Neural cell (in vitro differentiated cells): Measurements from ENCODE around the gene ATF2. TPM values are rescaled to one million over a fixed set of nuclear protein-coding genes. Genes with fewer than 3 reads are reported as not detected.

Experiments used
- H2AFZ ChIP-seq: fragments of 200-600, 300-800 bp; sonication (generic), shearing (Covaris generic); 2 replicates; pipeline ENCODE4 v1.6.0; 2014; ENCODE audit warnings: low read depth, mild to moderate bottlenecking, antibody characterized with exemption, low read length, moderate library complexity
- H3F3A ChIP-seq: fragments of 200-600 bp; shearing (Covaris generic); 2 replicates; pipeline ENCODE4 v1.6.1; 2016; ENCODE audit warnings: mild to moderate bottlenecking, moderate library complexity, mixed read lengths, antibody characterized with exemption, low read length; ENCODE audit not compliant: insufficient read depth, poor library complexity, severe bottlenecking
- H3K27ac ChIP-seq: fragments of 200-600, 300-800 bp; sonication (generic), shearing (Covaris generic); 2 replicates; pipeline ENCODE4 v1.5.1; 2014; ENCODE audit warnings: mild to moderate bottlenecking, low read length, moderate library complexity
- H3K27me3 ChIP-seq: fragments of 300-800, 200-600 bp; sonication (generic), shearing (Covaris generic); 2 replicates; pipeline ENCODE4 v1.6.0; 2014; ENCODE audit warnings: mild to moderate bottlenecking, low read depth, low read length, moderate library complexity; ENCODE audit not compliant: insufficient read depth
- H3K36me3 ChIP-seq: fragments of 300-800, 200-600 bp; sonication (generic), shearing (Covaris generic); 2 replicates; pipeline ENCODE4 v1.5.1; 2014; ENCODE audit warnings: mild to moderate bottlenecking, antibody characterized with exemption, low read length, moderate library complexity; ENCODE audit not compliant: insufficient read depth
- H3K4me2 ChIP-seq: fragments of 300-800, 200-600 bp; sonication (generic), shearing (Covaris generic); 2 replicates; pipeline ENCODE4 v1.6.0; 2014; ENCODE audit warnings: mild to moderate bottlenecking, low read length
- H3K4me3 ChIP-seq: fragments of 300-800, 200-600 bp; sonication (generic), shearing (Covaris generic); 2 replicates; pipeline ENCODE4 v1.5.1; 2014; ENCODE audit warnings: mild to moderate bottlenecking, low read length, moderate library complexity
- H3K79me2 ChIP-seq: fragments of 200-600 bp; shearing (Covaris generic); replicated peaks from 2 replicates; pipeline ENCODE4 v1.6.0; 2014; ENCODE audit warnings: mild to moderate bottlenecking, low read length, moderate library complexity; ENCODE audit not compliant: insufficient read depth
- H3K9ac ChIP-seq: fragments of 300-800, 200-600 bp; sonication (generic), shearing (Covaris generic); 2 replicates; pipeline ENCODE4 v1.6.1; 2016; ENCODE audit warnings: mild to moderate bottlenecking, low read length, mixed read lengths
- H3K9me2 ChIP-seq: fragments of 200-600 bp; shearing (Covaris generic); 2 replicates; pipeline ENCODE4 v1.6.1; 2016; ENCODE audit warnings: mild to moderate bottlenecking, low read length, mixed read lengths; ENCODE audit not compliant: insufficient read depth
- H3K9me3 ChIP-seq: fragments of 200-600, 300-800 bp; sonication (generic), shearing (Covaris generic); 2 replicates; pipeline ENCODE4 v1.6.1; 2016; ENCODE audit warnings: mild to moderate bottlenecking, mixed run types, low read length, moderate library complexity, mixed read lengths
- H4K20me1 ChIP-seq: fragments of 200-600 bp; shearing (Covaris generic); 2 replicates; pipeline ENCODE4 v1.6.1; 2016; ENCODE audit warnings: mild to moderate bottlenecking, mixed run types; ENCODE audit not compliant: insufficient read depth
- EP300 ChIP-seq: fragments of 450-650 bp; conservative IDR thresholded peaks from 2 replicates; pipeline ENCODE4 v1.6.1; 2014; ENCODE audit warnings: antibody characterized with exemption, mild to moderate bottlenecking, moderate library complexity; ENCODE audit not compliant: poor library complexity, severe bottlenecking
- EZH2 ChIP-seq: fragments of 200-600, 300-800 bp; shearing (Covaris generic), sonication (generic); IDR thresholded peaks from 2 replicates; pipeline ENCODE4 v1.6.1; 2014; ENCODE audit warnings: antibody characterized with exemption, low read length, borderline replicate concordance, mild to moderate bottlenecking; ENCODE audit not compliant: insufficient read depth, poor library complexity, severe bottlenecking
- MXI1 ChIP-seq: fragments of 450-650 bp; conservative IDR thresholded peaks from 2 replicates; pipeline ENCODE4 v1.6.1; 2014; ENCODE audit warnings: antibody characterized with exemption, mild to moderate bottlenecking; ENCODE audit not compliant: poor library complexity, severe bottlenecking
- POLR2AphosphoS5 ChIP-seq: IDR thresholded peaks from 2 replicates; pipeline ENCODE4 v1.6.1; 2012
- RAD21 ChIP-seq: fragments of 450-650 bp; conservative IDR thresholded peaks from 2 replicates; pipeline ENCODE4 v1.6.1; 2014; ENCODE audit warnings: antibody characterized with exemption, mild to moderate bottlenecking, moderate library complexity
- SMC3 ChIP-seq: fragments of 450-650 bp; conservative IDR thresholded peaks from 2 replicates; pipeline ENCODE4 v1.6.1; 2014; ENCODE audit warnings: antibody characterized with exemption, mild to moderate bottlenecking, moderate library complexity; ENCODE audit not compliant: poor library complexity
- TAF1 ChIP-seq: IDR thresholded peaks from 2 replicates; pipeline ENCODE4 v1.6.1; 2012; ENCODE audit warnings: low read depth
- polyA plus RNA-seq: library from polyadenylated mRNA; depleted of rRNA; stranded (reverse); fragments of >200 nt; gene quantifications from 2 replicates; pipeline ENCODE4 v1.2.3, GENCODE V29; 2014
- TF ChIP-seq, protein P1 (sequence below): IDR thresholded peaks from 2 replicates; pipeline ENCODE4 v1.6.1; 2012; ENCODE audit warnings: borderline replicate concordance
- TF ChIP-seq, protein P2 (sequence below): fragments of 450-650 bp; IDR thresholded peaks from 2 replicates; pipeline ENCODE4 v1.5.1; 2014; ENCODE audit warnings: antibody characterized with exemption, mild to moderate bottlenecking, moderate library complexity; ENCODE audit not compliant: poor library complexity, severe bottlenecking

ATF2 gene
- polyA plus RNA-seq, 1 donor from 2014 or later = 93.4 TPM

DNA sequence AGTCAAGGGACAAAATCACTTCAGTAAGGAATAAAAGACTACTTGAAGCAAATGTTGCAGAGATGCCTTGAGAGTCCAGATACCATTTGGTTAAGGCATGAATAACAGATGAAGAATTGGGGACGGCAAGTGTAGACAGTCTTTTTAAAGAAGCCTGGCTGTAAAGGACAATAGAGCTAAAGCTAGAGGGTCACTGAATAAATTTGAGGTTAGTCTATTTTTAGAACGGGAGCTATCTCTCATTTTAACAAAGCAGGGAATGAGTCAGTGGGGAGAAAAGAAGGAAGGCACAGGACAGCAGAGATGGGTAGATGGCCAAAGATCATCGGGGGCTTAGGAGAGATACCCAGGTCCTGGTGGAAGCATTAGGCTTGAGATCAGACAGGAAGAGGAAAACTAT lies 132.2 kb downstream of the ATF2 start:
- Histone ChIP-seq H3K4me3 (no peak overlapping the region), H3F3A (no peaks in the 10 kb centered on the region), H3K9ac (no peak overlapping the region), H3K9me2 (no peaks in the 10 kb centered on the region), H3K27me3 (no peaks in the 10 kb centered on the region), H4K20me1 (no peaks in the 10 kb centered on the region), H3K36me3 (no peaks in the 10 kb centered on the region), H3K4me2 (no peak overlapping the region), H3K9me3 (no peaks in the 10 kb centered on the region), H2AFZ (no peak overlapping the region), H3K27ac (no peak overlapping the region), H3K79me2 (no peaks in the 10 kb centered on the region)
- TF ChIP-seq POLR2AphosphoS5 = no peak
- TF ChIP-seq RAD21 = no peak
- TF ChIP-seq EZH2 = no peak
- no peak for TF ChIP-seq EP300
- no peak for TF ChIP-seq MXI1
- TF ChIP-seq, protein P1, sequence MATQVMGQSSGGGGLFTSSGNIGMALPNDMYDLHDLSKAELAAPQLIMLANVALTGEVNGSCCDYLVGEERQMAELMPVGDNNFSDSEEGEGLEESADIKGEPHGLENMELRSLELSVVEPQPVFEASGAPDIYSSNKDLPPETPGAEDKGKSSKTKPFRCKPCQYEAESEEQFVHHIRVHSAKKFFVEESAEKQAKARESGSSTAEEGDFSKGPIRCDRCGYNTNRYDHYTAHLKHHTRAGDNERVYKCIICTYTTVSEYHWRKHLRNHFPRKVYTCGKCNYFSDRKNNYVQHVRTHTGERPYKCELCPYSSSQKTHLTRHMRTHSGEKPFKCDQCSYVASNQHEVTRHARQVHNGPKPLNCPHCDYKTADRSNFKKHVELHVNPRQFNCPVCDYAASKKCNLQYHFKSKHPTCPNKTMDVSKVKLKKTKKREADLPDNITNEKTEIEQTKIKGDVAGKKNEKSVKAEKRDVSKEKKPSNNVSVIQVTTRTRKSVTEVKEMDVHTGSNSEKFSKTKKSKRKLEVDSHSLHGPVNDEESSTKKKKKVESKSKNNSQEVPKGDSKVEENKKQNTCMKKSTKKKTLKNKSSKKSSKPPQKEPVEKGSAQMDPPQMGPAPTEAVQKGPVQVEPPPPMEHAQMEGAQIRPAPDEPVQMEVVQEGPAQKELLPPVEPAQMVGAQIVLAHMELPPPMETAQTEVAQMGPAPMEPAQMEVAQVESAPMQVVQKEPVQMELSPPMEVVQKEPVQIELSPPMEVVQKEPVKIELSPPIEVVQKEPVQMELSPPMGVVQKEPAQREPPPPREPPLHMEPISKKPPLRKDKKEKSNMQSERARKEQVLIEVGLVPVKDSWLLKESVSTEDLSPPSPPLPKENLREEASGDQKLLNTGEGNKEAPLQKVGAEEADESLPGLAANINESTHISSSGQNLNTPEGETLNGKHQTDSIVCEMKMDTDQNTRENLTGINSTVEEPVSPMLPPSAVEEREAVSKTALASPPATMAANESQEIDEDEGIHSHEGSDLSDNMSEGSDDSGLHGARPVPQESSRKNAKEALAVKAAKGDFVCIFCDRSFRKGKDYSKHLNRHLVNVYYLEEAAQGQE = no peak
- no peak for TF ChIP-seq TAF1
- TF ChIP-seq SMC3 = no peak

- TF ChIP-seq, protein P2, sequence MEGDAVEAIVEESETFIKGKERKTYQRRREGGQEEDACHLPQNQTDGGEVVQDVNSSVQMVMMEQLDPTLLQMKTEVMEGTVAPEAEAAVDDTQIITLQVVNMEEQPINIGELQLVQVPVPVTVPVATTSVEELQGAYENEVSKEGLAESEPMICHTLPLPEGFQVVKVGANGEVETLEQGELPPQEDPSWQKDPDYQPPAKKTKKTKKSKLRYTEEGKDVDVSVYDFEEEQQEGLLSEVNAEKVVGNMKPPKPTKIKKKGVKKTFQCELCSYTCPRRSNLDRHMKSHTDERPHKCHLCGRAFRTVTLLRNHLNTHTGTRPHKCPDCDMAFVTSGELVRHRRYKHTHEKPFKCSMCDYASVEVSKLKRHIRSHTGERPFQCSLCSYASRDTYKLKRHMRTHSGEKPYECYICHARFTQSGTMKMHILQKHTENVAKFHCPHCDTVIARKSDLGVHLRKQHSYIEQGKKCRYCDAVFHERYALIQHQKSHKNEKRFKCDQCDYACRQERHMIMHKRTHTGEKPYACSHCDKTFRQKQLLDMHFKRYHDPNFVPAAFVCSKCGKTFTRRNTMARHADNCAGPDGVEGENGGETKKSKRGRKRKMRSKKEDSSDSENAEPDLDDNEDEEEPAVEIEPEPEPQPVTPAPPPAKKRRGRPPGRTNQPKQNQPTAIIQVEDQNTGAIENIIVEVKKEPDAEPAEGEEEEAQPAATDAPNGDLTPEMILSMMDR = no peak
- TF ChIP-seq EP300 = no peak
- H3K36me3 ChIP-seq = no peaks in the 10 kb centered on the region
- H3K9ac ChIP-seq = no peak overlapping the region
- H2AFZ ChIP-seq = no peak overlapping the region
- H3F3A ChIP-seq = no peaks in the 10 kb centered on the region
- no peak overlapping the region for H3K4me2 ChIP-seq
- no peaks in the 10 kb centered on the region for H3K79me2 ChIP-seq
- H4K20me1 ChIP-seq = no peaks in the 10 kb centered on the region
- no peak overlapping the region for H3K4me3 ChIP-seq
- no peaks in the 10 kb centered on the region for H3K27me3 ChIP-seq
- H3K9me2 ChIP-seq = no peaks in the 10 kb centered on the region
- no peaks in the 10 kb centered on the region for H3K9me3 ChIP-seq
- no peak overlapping the region for H3K27ac ChIP-seq
Measured at GRCh38 chr2:175034716-175035115, 133.3 kb downstream of the ATF2 start.
